Esophagus mucosa (tissue), 1 donor: ENCODE data around the gene ATP23. TPM values are rescaled to one million over a fixed set of nuclear protein-coding genes. Genes with fewer than 3 reads are reported as not detected.

ENCODE experiments used
- ATAC-seq: fragments of 200-7000 bp; cut with Tn5 transposase; one replicate; pipeline ENCODE4 v1.9.1; 2020
- total RNA-seq: library from RNA; stranded (reverse); gene quantifications from one replicate; pipeline ENCODE4 v1.2.4, GENCODE V29; 2023
- donor health status: DM: yes; HTN: yes; CAD: no.

Gene ATP23, protein sequence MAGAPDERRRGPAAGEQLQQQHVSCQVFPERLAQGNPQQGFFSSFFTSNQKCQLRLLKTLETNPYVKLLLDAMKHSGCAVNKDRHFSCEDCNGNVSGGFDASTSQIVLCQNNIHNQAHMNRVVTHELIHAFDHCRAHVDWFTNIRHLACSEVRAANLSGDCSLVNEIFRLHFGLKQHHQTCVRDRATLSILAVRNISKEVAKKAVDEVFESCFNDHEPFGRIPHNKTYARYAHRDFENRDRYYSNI
- total RNA-seq: 7.6 TPM

DNA sequence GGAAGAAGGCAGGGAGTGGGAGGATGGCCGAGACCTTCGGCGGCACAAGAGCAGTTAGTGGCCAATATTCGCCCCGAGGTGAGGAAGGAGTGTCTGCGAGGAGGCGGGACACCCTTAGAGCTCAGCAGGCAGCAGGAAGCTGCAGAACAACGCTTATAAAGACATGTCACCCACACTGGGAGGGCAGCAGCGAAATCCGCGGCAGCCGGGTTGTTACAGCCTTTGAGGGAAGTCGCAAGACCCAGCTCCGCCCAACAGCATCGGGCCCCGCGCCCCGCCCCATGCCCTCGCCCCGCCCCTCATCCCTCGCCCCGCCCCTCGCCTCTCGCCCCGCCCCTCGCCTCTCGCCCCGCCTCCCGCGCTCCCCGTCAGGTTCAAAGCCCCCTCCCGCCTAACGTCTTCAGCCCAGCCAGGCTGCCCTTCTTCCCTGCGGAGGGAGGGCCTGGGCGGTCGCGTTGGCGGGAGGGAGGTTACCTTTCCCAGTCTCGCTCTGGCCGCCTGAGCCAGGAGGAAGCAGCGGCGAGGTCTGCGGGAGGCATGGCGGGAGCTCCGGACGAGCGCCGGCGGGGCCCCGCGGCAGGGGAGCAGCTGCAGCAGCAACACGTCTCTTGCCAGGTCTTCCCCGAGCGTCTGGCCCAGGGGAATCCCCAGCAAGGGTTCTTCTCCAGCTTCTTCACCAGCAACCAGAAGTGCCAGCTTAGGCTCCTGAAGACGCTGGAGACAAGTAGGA is at the start of gene ATP23:
ATP23 (plus strand) TSS at position 403 of the 730 bp plus-strand sequence; CDS start at position 538, 135 bp downstream.
- peak; percentile 93 for ATAC-seq

DNA sequence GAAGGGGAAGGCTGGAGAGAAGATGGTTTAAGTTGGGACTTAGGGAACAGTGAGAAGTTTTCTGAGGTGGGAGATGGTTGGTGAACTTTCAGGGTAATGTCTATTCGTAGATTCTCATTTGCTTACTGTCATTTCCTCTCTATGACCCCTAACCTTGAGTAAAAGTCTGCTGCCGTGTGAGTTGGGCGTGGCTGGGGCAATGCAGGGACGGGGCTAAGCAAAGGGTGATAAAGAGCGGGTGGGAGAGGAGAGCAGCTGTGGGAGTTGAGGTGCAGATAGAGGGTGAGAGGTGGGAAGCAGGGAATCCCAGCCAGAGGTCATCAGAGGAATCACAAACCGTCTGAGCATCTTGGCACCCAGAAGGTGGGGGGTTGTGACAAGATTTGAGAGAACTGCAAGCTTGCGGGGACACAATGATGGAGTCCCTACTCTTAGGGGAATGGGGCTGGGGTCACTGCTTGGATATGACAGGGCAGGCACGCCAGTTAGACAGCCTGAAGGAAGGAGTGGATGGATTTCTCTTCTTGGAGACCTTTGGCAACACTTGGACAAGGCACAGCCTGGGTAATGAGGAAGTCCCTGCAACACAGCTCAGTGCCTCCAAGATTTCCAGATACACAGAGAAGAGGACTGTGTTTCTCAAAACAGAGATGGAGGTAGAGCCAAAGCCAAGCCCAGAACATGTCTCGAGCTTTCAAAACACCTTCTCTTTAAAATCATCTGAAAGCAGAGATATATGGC is 49.0 kb upstream of the ATP23 start:
- ATAC-seq: no peak

DNA sequence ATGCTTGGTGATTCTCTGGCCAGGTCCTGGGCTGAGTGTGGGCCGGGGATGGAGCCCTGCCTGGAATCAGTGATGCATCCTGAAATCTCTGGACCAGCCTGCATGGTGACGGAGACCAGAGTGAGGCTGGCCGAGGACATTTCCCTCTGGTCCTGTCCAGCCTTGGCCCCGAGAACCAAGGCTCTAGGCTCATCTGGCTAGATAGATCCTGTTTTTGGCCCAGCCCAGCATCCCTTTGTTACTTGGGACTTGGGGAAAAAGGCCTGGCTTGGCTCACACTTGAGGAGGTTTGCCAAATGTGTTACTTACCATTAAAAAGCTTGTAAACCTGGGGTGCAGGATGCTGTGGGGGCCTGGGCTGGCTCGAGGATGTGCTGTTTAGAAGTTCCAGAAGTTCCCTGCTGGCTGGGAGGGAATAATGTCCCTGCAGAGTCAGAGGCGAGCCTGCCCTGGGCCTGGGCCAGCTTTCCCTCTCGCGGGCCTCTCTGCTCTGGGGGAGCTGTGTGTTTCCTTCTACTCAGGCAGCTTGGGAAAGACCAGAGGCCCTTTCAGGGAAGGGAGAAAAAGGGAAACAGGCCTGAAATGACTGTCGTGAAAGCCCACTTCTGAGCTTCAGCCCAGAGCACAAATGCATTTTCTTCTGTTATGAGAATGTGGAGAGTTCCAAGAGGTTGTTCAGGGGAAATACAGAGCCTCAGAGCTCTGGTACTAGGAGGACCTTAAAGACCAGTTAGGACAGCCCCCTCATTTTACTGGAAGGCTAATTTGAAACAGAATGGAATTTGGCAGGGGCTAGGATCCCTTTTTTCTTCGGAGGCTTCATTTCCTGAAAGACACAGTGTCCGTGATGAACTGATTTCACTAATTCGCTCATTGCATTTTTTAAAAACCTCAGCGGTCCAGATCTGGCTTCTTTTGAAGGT is 47.7 kb upstream of the ATP23 start:
- no peak for ATAC-seq

DNA sequence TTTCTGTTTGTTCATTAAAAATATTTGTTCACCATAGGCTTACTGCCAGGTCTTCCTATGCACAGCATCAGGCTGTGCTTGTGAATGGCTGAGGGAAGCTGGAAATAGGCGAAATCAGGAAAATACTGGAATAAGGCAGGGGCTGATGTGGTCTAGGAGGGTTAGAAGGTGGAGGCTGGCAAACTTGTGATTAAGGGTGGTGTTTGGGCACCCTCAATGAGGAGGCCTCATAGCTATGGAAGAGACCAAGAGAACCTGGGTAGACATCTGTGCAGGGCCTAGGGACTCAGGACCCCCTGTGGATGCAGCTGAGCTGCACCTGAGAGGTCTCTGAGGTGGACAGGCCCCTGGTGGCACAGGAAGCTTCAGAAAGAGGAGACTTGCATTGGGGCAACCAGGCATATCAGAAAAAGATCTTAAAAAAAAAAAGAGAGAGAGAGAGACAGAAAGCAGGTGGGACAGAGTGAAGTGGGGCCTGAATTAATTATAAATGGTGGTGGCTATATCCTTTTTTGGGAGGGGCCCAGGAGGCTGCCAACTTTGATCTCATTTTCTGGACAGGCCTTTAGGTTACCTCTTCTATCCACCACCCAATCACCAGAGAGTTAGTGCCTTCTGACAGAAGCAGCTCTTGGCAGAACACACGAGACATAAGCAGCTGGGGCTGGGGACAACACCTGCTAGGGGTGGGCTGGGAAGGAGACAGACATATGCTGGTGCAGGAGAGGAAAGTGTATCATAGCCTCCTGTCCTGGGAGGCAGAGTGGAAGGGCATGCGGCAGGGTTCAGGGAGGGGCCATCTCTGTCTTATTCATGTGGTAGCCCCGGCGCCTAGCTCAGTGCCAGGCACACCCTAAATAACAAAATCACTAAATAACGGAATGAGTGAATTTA is 46.7 kb upstream of the ATP23 start:
- ATAC-seq: no peak

DNA sequence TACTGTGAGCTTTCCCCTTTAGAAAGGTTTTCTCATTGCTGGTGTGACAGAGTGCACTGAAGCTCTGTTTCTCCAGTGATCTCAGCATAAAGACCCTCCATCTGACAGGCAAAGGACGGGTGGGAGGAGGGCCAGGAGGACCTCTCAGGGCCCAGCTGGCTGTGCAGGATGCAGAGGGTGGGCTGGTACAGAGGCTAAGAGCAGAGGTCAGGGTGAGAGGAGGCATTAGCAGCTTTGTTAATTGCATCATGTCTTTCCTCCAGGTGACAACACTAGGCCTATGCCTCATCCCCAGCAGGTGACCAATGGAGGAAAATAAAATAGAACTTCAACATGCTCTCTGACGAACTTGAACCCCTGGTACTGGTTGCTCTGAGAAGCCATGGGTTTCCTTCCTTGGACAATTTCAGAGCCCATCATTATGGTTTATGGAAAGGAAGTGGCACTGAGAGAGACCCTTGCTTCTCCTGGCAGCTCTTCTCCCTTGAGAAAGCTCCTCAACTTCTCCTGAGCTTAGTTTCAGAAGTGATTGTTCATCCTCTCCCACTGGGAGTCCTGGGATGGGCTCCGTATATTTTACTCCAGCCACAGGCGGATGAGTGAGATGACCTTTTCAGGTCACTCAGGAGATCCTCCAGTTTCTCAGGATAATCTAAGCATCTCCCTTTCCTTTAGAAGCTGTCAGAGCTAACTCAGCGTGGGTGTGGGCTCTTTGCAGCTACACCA is 45.8 kb upstream of the ATP23 start:
- ATAC-seq: no peak

DNA sequence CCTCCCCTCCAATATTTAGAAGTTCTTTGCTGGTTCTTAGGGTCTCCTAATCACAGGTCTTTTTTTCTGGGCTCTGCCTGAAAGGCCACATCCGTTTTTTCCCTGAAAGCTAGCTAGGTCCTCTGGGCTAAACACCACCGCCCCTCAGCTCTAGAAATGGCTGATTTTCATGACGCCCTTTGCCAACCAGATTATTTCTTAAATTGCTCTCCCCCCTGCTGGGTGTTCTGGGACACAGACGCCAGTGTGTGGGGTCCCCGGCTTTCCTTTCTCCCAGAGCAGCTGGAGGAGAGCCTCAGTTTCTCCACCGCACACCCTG is 45.3 kb upstream of the ATP23 start:
- no peak for ATAC-seq

DNA sequence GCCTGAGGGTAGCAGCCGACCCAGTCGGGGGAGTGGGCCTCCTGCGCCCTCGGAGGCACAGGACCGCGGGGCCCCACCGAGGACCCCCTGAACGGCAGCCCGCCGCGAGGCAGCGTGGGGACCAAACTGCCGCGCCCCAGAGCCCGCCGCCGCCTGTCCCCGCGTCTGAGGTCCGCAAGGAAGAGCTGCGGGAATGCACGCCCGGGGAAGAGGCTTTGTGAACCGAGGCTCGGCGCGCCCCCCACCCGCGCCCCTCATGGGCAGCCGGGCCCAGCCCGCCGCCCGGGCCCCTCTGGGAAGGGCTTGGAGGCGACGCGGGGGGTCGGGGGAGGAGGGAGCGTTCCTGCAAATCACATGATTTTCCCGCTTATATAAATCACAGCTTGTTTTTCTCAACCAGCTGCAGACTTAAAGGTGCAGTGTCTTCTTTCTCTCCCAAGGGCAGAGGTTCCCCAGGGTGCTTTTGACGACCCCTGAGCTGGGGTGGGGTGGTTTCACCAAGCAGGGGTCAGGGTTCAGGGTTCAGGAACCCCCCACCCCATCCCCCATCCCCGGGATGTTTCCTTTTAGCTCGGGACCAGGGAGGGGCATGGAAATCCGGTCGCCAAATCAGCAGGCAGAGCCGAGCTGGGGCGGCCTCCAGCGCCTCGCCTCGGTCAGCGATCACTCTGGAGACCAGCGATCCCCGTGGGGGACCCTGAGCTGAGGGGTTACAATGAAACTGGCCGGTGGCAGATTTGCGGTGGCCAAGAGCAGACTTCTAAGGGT is 44.7 kb upstream of the ATP23 start:
- peak; percentile 24 for ATAC-seq

DNA sequence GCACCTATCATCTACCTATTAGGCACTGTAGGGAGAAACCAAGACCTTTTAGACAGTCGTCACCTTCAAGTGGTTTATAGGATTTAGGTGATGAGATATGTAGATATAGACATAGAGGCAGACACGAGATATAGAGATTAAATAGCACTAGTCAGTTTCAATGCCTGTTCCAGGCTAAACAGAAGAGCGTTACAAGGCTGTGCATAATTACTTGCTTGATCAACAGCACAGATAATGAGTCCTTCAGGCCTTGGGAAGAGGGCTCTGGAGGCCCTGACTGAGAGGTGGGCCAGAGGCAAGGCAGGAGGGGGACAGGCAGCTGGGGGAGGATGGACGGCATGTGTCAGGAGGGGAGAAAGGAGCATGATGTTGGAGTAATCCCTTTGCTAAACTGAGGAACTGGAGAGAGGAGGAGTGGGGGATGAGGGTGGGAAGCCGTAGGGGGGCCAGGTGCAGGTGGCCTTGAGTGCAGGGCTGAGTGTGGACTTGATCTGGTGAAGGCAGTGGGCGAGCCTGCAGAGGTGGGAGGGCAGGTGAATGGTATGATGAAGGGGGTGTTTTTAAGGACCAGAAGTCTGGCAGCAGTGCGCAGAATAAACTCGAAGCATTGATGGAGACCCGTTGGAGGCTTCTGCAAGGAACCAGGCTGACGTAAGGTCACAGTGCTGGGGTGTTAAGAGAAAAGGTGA is 43.9 kb upstream of the ATP23 start:
- ATAC-seq: no peak

DNA sequence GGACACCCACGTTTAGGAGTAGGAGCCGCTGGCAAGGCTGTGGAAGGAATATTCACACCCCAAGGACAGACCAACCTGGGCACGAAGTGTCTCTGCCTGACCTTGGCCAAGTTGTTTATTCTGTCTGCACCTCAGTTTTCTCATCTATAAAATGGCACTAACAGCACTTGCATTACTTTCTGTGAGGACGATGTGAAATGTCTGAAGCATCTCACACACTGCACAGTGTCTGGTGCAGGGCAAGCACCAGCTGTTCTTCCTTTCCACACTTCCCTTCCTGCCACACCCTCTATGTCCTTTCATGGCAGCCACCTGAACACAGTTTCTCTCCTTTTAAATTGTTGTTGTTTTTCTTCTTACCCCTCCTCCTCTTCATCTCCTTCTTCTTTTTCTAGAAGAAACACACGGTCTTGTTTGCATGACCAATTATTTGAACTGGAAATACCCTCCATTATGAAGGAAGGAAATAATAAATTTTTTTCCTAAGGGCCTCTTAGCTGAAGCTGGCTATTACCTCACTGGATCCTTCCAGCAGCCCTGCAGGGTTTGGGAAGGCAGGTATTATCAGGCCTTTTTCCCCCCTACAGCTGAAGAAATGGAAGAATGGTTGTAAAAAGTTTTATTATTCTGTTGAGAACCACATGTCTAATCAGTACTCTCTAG is 42.9 kb upstream of the ATP23 start:
- peak; percentile 46 for ATAC-seq

DNA sequence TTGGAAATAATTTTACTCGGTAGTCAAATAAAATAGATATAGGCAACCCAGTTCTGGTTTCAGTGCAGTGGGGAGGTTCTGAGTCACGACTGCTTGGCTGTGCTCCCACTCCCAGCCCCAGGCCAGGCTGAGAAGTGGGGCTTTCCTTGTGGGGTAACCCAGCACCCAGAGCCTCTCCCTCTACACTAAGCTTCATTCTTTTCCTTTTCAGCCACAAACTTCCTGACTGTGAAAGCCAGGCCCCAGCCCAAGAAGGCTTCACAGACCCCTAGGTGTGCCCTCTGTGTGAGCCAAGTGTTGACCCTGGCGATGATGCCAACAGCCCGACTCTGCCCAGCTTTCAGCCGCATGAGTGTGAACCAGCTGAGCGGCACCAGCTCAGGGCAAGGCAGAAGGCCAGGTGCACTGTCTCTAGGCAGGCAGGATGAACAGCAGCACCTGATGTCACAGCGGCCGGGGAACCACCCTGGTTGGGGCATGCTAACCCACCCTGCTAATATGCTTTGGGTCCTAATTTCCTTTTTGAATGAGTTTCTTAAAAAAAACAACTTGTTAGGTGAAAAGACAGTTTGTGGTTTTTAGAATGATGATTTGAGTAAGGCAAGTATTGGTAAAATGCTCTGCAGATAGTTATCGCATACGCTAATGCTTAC is 42.2 kb upstream of the ATP23 start:
- ATAC-seq: peak; percentile 66

DNA sequence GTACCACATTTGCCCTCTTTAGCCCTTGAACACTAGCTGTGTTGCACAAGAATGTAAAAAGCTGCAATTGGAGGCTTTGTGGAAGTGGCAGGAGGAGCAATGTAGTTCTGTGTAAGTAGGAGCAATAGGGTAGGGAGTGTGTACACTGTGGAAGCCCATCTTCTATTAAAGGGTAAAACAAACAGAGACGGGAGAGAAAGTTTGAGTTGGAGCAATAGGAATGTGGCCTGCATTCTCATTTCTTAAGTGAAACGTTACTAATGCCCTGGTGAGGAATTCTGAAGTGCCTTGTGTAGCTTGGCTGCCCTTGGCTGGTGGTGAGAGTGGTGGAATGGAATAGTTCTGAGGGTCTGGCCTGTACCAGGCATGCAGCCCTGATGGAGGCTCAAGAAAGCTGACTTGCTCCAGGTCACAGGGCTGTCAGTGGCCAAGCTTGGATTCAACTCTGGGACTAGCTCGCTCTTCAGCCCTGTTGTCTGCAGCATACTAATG is 38.8 kb upstream of the ATP23 start:
- no peak for ATAC-seq

DNA sequence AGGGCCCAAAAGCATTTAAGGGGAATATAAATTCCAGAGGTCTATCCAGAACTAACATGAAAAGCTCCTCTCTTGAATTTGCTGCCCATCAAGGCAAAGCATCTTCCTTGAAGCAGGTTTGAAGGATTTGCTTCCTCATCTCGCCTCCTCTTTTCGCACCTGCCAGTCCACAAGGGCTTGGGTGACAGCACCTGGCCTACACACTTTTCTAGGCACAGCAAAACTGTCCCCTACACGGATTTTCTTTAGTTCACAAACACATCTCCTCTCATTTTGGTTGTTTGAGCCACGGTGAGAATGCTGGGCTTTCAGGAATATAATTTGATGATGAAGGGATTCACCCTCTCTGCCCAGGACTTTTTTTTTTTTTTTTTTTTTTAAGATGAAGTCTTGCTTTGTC is 36.9 kb upstream of the ATP23 start:
- no peak for ATAC-seq

DNA sequence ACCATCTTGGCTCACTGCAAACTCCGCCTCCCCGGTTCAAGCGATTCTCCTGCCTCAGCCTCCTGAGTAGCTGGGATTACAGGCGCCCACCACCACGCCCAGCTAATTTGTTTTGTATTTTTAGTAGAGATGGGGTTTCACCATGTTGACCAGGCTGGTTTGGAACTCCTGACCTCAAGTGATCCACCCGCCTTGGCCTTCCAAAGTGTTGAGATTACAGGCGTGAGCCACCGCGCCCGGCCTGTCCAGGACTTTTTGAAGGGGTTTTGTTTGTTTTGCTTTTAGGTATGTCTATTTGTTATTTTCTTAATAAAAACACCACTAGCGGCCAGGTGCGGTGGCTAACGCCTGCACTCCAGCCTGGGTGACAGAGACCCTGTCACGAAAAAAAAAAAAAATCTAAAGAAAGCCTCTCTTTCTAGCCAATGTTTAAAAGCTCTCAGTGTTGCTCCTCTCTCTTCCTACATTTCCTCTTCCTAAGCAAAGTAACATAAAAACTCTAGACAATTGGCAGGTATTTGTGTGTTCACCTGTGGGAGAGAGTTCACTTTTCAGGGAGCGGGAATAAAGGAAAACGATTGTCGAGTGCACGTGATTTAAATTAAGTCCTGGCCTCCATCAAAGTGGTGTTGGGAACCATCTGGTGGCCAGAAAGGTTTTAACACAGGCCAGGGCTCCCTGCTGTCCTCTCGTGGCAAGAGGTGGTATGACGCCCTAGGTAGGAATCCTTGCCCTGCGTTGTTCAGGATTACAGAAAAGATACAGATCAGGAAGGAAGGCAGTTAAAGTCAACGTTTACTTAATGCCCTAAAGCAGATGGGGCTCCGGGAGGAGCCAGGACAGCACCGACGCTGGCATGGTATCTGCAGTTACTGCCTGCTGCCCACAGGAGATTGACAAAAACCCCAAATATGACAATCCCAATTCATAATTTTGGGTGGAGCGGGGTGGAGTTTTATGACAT is 36.2 kb upstream of the ATP23 start:
- peak; percentile 98 for ATAC-seq

DNA sequence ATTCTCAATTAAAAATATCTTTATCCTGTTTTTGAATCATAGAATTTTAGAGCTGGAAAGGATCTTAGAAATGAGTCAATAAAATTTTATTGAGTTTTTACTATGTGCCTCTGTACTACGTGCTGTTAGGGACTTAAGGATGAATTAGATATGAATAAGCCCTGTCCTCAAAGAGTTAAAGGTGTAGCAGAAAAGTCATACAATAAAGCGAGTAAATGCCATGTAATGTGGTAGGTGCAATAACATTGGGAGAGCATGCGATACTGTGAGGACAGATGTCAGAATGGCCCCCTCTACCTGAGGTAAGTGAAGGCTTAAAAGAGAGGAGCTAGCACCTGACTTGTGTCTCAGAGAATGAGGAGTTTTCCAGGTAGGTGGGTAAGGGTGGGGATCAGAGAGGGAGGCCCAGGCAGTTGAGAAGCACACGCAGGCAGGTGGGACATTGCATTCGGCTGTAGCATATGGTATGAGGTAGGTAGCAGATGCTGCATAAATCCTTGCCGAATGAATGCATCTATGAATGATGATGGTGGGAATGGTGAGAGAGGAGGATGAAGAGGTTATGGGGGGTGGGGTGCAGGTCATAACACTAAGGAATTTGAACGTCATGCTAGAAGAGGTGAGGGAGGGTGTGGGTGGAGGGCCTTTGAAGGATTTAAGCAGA is 35.4 kb upstream of the ATP23 start:
- no peak for ATAC-seq

DNA sequence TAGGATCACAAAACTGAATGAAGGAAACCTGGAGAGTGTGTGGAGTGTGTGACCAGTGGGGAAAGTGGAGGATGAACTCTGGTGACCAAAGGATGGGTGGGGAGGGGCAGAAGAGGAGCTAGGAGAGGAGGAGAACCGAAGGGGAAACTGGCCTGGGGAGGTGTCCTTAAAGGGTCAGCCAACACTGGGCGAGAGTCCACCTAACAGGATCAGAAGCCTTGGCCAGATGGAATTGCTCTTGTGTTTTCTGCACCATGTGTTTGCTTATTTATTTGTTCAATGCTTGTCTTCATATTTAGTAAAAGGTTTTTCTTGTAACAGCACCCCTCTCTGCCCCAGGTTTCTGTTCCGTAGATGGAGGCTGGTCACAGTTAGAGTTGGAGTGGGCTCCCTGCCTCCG is 34.5 kb upstream of the ATP23 start:
- no peak for ATAC-seq

DNA sequence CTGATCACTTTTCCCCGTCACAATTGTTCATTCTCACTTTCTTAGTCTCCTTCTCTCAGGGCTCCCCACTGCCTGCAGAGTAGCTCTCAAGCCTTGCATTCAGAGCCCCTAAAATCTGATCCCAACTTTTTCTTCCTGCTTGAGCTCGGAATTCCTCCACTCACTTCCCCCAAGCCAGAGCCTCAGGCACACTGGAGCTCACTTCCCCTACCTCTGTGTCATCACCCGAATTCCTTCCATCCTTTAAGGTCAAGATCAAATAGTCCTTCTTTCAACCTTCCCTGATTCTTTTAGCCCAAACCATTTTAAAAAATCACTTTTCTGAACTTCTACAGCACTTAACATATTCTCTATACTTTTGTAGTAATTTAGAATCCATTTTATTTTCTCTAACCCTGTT is 34.1 kb upstream of the ATP23 start:
- ATAC-seq: no peak
